Spinal cord (tissue), 10 donors: ENCODE measurements around the gene INTS1. TPM values are rescaled to one million over a fixed set of nuclear protein-coding genes. Genes with fewer than 3 reads are reported as not detected.

Source experiments
- DNase-seq, 6 donors: peaks; one replicate each; pipeline versions ENCODE4 v3.0.0 to v3.0.0-alpha.2; 2013 to 2015; ENCODE audit warnings: low spot score in 6 of 6, low read depth in 4 of 6
- H3K27ac ChIP-seq: one replicate; pipeline ENCODE4 v1.5.1; 2013; ENCODE audit warnings: low read depth, low read length, control low read depth
- H3K27me3 ChIP-seq: one replicate; pipeline ENCODE4 v1.6.1; 2013; ENCODE audit warnings: low read length; ENCODE audit not compliant: control insufficient read depth, insufficient read depth
- H3K36me3 ChIP-seq: one replicate; pipeline ENCODE4 v1.6.1; 2013; ENCODE audit warnings: low read length; ENCODE audit not compliant: control insufficient read depth, insufficient read depth
- H3K4me1 ChIP-seq: one replicate; pipeline ENCODE4 v1.6.1; 2013; ENCODE audit warnings: low read length; ENCODE audit not compliant: control insufficient read depth, insufficient read depth
- H3K4me3 ChIP-seq: one replicate; pipeline ENCODE4 v1.5.1; 2013; ENCODE audit warnings: low read depth, low read length, control low read depth
- H3K9me3 ChIP-seq: one replicate; pipeline ENCODE4 v1.6.1; 2013; ENCODE audit warnings: low read length; ENCODE audit not compliant: control insufficient read depth, insufficient read depth
- WGBS: methylation state at CpG from one replicate; pipeline ENCODE4 v1.1.5; 2013; ENCODE audit warnings: missing lambda C conversion rate; ENCODE audit not compliant: insufficient coverage; 5-methylcytosine and 5-hydroxymethylcytosine counted together
- polyA plus RNA-seq, 2 donors: library from polyadenylated mRNA; unstranded; fragments of 120-200 nt; gene quantifications; one replicate each; pipeline ENCODE4 v1.2.1, GENCODE V29; 2013; ENCODE audit not compliant: insufficient read length in 2 of 2
- total RNA-seq, 2 donors: library from RNA; depleted of rRNA in 1 of 2; stranded (reverse); fragments of 120-200 nt in 1 of 2; fragments of >200 nt in 1 of 2; gene quantifications; one replicate each; pipeline versions ENCODE4 v1.2.3 to v1.2.4, GENCODE V29; 2013 to 2014
- donor health status: healthy.

The INTS1 gene
- total and polyA plus RNA-seq, 4 donors: 24.0 to 107 (median 65.6) TPM

DNA sequence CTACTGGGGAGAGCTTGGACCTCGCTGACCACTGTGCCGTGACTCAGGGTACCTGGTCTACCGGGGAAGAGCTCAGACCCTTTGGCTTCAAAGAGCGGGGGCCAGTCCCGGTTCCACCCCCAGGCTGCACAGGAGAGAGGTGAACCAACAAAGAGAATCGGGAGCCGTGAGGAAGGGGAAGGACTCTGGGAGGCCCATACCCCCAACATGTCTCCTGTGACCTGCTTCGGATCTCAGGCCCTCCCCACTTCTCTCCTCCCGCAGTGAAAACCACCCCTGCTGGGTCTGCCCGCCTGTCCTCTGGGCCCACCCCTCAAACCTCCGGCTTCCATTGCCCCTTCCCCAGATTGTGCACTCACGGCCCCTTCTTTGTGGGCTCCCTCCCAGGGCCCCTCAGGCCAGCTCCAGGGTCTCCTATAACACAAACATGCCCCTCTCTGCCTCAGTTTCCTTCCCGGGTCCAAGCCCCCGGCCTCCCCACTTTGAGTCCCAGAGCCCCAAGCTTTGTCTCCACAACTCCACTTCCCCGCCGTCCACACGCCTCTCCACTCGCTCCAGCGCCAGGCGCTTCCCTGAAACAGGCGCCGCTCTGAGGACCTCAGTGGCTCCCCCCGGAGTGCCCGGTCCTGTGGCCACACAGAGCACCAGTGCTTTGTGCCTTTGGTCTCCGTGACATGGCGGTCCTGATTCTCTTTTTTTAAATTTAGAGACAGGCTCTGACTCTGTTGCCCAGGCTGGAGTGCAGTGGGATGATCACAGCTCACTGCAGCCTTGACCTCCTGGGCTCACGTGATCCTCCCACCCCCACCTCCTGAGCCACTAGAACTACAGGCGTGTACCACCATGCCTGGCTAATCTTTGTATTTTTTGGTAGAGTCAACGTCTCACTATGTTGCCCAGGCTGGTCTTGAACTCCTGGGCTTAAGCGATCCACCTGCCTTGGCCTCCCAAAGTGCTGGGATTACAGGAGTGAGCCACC is 7.5 kb upstream of the INTS1 start:
- Histone ChIP-seq H3K9me3 (no peaks in the 10 kb centered on the region), H3K27me3 (no peaks in the 10 kb centered on the region), H3K4me1 (peaks cover 14% of the 10 kb centered on the region), H3K27ac (no peak overlapping the region), H3K4me3 (no peak overlapping the region), H3K36me3 (no peaks in the 10 kb centered on the region)
- 83% methylated on average over 30 of the region's 30 CpGs for WGBS
- DNase-seq: no peak

DNA sequence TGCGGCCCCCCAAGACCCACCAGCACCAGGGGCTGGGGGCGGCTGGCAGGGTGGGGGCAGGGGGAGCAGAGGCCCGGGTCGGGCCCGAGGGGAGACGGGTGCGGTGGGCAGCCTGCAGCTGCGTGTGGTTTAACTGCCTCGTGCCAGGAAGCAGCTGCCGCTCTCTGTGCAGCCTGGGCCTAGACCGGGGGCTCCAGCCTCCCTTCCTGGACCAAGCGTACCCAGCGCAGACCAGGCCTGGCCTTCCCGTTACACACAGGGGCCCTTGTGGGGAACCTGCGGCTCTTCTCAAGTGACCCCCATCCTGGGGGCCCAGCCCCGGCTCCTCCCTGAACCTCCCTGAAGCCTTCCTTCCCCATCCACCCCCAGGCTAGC is 6.6 kb upstream of the INTS1 start:
- Histone ChIP-seq H3K27me3 (no peaks in the 10 kb centered on the region), H3K4me1 (peaks cover 15% of the 10 kb centered on the region)
- WGBS: 78% methylated on average over 16 of the region's 16 CpGs

GRCh38 chr7:1509226-1509625 is 5.0 kb upstream of the INTS1 start:
- Histone ChIP-seq H3K27ac (no peak overlapping the region), H3K4me3 (no peak overlapping the region), H3K27me3 (no peaks in the 10 kb centered on the region), H3K36me3 (no peaks in the 10 kb centered on the region), H3K9me3 (no peaks in the 10 kb centered on the region), H3K4me1 (peaks cover 18% of the 10 kb centered on the region)
- 95% methylated on average over 13 of the region's 14 CpGs for WGBS
- no peak for DNase-seq

More for the DNA sequence above, 6.6 kb upstream of the INTS1 start:
- Histone ChIP-seq H3K27ac (no peak overlapping the region), H3K4me3 (no peak overlapping the region), H3K36me3 (no peaks in the 10 kb centered on the region), H3K9me3 (no peaks in the 10 kb centered on the region)
- DNase-seq: no peak

- H3K9me3 ChIP-seq: no peaks in the 10 kb centered on the region
- WGBS: 81% methylated on average over 10 of the region's 10 CpGs
- H3K36me3 ChIP-seq: peaks cover 2% of the 10 kb centered on the region
Observed at GRCh38 chr7:1508277-1508758, 4.1 kb upstream of the INTS1 start.

DNA sequence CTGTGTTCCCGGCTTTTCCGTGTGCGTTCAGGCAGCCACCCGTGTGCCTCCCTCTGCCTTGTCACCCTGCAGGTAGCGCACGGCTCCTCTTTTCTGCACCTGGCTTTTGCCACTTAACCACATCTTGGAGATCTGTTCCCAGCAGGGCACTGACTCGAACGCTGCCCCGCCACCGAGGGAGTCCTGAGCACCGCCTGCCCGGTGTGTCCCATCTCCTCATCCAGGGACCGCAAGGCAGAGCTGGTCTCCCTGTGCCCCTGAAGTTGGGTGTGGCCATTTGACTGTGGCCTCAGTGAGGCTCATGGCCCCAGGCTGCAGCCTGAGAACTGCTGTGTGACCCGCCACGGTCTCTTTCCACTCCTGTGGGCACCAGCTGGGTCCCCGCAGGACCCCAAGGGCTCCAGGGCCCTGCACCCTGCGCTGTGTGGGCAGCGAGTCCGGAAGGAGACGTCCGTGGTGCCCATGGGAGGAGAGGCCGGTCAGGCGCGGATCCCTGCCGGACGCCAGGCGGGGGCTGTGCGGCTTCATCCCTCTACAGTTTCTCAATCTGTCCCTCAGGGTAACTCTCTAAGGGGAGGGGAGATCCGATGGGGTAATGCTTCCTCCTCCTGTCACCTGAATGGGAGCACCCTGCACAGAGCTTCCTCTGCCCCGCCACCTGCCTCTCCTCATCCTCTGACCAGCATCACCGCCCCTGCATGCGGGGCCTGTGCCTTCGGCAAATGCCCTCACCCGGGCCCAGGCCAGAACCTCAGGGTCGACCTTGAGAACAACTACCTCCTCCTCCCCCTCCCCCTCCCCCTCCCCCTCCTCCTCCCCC is 1.8 kb upstream of the INTS1 start:
- 88% methylated on average over 21 of the region's 35 CpGs for WGBS
- DNase-seq: no peak
- Histone ChIP-seq H3K4me3 (no peak overlapping the region), H3K27ac (no peak overlapping the region), H3K36me3 (peaks cover 25% of the 10 kb centered on the region), H3K27me3 (no peaks in the 10 kb centered on the region), H3K9me3 (no peaks in the 10 kb centered on the region), H3K4me1 (peaks cover 29% of the 10 kb centered on the region)

More at GRCh38 chr7:1508277-1508758, 4.1 kb upstream of the INTS1 start:
- no peak for DNase-seq
- H3K4me1 ChIP-seq: peaks cover 16% of the 10 kb centered on the region
- H3K27me3 ChIP-seq: no peaks in the 10 kb centered on the region
- no peak overlapping the region for H3K4me3 ChIP-seq
- H3K27ac ChIP-seq: no peak overlapping the region

DNA sequence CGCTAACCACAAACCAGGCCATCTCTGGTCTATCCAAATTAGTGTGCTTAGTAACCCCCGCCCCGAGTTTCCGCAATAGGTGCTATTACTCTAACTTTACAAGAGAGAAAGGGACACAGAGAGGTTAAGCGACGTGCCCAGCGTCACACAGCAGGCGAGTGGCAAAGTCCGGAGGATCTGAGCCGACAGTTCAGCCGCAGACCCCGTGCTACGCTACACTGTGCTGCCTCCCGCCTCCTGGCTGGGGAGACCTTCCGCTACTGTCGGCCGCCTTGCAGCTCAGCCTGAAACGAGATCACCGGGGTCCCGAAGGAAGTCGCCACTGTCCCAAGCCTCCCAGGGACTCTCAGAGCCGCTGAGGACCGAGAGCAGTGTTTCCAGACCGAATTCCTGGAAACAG is 799 bp downstream of the INTS1 start:
- no peaks in the 10 kb centered on the region for H3K9me3 ChIP-seq
- 29% methylated on average over 24 of the region's 24 CpGs for WGBS
- H3K4me3 ChIP-seq: peak overlapping the region; percentile 58
- H3K4me1 ChIP-seq: peaks cover 29% of the 10 kb centered on the region
- H3K27ac ChIP-seq: no peak overlapping the region
- H3K36me3 ChIP-seq: peaks cover 50% of the 10 kb centered on the region
- no peaks in the 10 kb centered on the region for H3K27me3 ChIP-seq
- DNase-seq: no peak

DNA sequence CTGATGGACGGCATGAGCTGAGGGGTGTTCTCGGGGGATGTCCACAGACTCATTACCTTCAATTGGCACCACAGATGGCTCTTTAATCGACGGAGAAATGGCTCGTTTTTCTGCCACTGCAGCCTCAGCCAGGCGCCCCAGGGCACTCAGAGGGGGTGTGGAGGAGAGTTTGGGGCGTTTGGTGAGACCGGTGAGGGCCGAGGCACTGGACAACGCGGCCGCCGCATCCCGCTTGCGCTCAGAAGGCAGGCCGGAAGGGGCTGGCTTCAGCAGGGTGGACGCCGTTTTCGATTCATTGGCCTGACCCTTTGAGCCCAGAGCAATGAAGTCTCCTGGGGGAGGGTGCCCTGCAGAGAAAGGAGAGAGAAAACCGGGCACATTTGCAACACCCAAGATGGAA is 1.3 kb downstream of the INTS1 start:
- no peaks in the 10 kb centered on the region for H3K9me3 ChIP-seq
- H3K4me3 ChIP-seq: peak overlapping the region; percentile 58
- no peaks in the 10 kb centered on the region for H3K27me3 ChIP-seq
- 87% methylated on average over 14 of the region's 20 CpGs for WGBS
- H3K4me1 ChIP-seq: peaks cover 29% of the 10 kb centered on the region
- peaks cover 56% of the 10 kb centered on the region for H3K36me3 ChIP-seq
- no peak for DNase-seq
- no peak overlapping the region for H3K27ac ChIP-seq

- Histone ChIP-seq H3K9me3 (no peaks in the 10 kb centered on the region), H3K36me3 (peaks cover 67% of the 10 kb centered on the region), H3K27ac (no peak overlapping the region), H3K4me3 (no peak overlapping the region), H3K4me1 (peaks cover 26% of the 10 kb centered on the region), H3K27me3 (no peaks in the 10 kb centered on the region)
- no peak for DNase-seq
- WGBS: 92% methylated on average over 17 of the region's 21 CpGs
Observed at GRCh38 chr7:1501487-1502270, 2.5 kb downstream of the INTS1 start.
